A549 (cell line): ENCODE results near the gene PTPRK.

Experiments used
- CBX8 ChIP-seq: fragments of 200-600 bp; sonication (generic); IDR thresholded peaks from 2 replicates; pipeline ENCODE4 v1.6.1; 2016
- EP300 ChIP-seq, 2 experiments: fragments of >200 bp; sonication (Bioruptor Twin); formaldehyde crosslinking; IDR thresholded peaks; 2 replicates in 1 of 2; 3 replicates in 1 of 2; pipeline ENCODE4 v1.6.1; 2016 to 2017
- FOSL2 ChIP-seq, 2 experiments: fragments of 450-650 bp in 1 of 2; fragments of >200 bp in 1 of 2; sonication (Bioruptor Twin) in 1 of 2; formaldehyde crosslinking; IDR thresholded peaks; 2 replicates each; pipeline versions ENCODE4 v1.5.0 to v1.6.1; 2016 to 2020; ENCODE audit warnings: mild to moderate bottlenecking in 1 of 2, moderate library complexity in 1 of 2
- HOXB5 ChIP-seq: fragments of 250-450 bp; sonication (Bioruptor Pico); IDR thresholded peaks from 2 replicates; pipeline ENCODE4 v1.5.0; 2020; ENCODE audit warnings: mild to moderate bottlenecking, moderate library complexity
- JUN ChIP-seq, 2 experiments: fragments of >200 bp; sonication (Bioruptor Twin); formaldehyde crosslinking; IDR thresholded peaks; 2 replicates in 1 of 2; 3 replicates in 1 of 2; pipeline ENCODE4 v1.6.1; 2016 to 2017
- MAFK ChIP-seq: fragments of 450-650 bp; IDR thresholded peaks from 2 replicates; pipeline ENCODE4 v1.6.1; 2014; ENCODE audit not compliant: partially characterized antibody
- MAZ ChIP-seq: fragments of 150-350 bp; IDR thresholded peaks from 2 replicates; pipeline ENCODE4 v1.6.1; 2014; ENCODE audit warnings: antibody characterized with exemption, low read depth, low read length, borderline replicate concordance
- NR3C1 ChIP-seq: fragments of >200 bp; sonication (Bioruptor Twin); formaldehyde crosslinking; IDR thresholded peaks from 3 replicates; pipeline ENCODE4 v1.6.1; 2017
- POLR2A ChIP-seq: IDR thresholded peaks from 2 replicates; pipeline ENCODE4 v1.6.1; 2012; ENCODE audit warnings: mild to moderate bottlenecking, low read length
- POLR2AphosphoS2 ChIP-seq: conservative IDR thresholded peaks from 2 replicates; pipeline ENCODE4 v1.6.1; 2012; ENCODE audit warnings: low read length, improper control_type of control experiment, inconsistent platforms
- RARB ChIP-seq: fragments of 250-450 bp; sonication (Bioruptor Pico); IDR thresholded peaks from 2 replicates; pipeline ENCODE4 v1.8.0; 2021; ENCODE audit warnings: mild to moderate bottlenecking, moderate library complexity
- SMC3 ChIP-seq: fragments of >200 bp; sonication (Bioruptor Twin); formaldehyde crosslinking; IDR thresholded peaks from 3 replicates; pipeline ENCODE4 v1.6.1; 2018; ENCODE audit warnings: inconsistent platforms
- TF ChIP-seq, protein P1 (sequence below): fragments of >200 bp; sonication (Bioruptor Twin); formaldehyde crosslinking; IDR thresholded peaks from 3 replicates; pipeline ENCODE4 v1.5.1; 2016
- TF ChIP-seq, protein P2 (sequence below): IDR thresholded peaks from 2 replicates; pipeline ENCODE4 v1.6.1; 2012

DNA sequence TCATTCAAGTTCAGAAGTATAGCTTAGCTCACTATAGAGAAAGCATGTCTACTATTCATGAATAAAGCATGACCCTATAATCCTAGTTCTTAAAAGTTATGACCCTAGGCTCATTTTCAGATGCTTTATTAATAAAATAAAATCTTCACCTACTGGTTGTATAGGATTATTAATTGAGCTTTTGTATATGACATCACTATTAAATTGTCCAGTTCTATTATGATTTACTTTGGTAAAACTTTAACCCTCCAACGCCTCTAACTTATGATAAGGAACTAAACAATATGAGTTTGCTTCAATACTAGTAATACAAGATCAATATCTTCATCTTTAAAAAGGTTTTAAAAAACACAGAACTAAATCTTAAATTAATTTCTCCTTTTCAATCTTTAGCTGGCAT lies 356.1 kb downstream of the PTPRK start:
- TF ChIP-seq, protein P1, sequence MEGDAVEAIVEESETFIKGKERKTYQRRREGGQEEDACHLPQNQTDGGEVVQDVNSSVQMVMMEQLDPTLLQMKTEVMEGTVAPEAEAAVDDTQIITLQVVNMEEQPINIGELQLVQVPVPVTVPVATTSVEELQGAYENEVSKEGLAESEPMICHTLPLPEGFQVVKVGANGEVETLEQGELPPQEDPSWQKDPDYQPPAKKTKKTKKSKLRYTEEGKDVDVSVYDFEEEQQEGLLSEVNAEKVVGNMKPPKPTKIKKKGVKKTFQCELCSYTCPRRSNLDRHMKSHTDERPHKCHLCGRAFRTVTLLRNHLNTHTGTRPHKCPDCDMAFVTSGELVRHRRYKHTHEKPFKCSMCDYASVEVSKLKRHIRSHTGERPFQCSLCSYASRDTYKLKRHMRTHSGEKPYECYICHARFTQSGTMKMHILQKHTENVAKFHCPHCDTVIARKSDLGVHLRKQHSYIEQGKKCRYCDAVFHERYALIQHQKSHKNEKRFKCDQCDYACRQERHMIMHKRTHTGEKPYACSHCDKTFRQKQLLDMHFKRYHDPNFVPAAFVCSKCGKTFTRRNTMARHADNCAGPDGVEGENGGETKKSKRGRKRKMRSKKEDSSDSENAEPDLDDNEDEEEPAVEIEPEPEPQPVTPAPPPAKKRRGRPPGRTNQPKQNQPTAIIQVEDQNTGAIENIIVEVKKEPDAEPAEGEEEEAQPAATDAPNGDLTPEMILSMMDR = no peak
- TF ChIP-seq HOXB5 (CRISPR knock-in tag) (no peak), FOSL2 (IDR thresholded peaks at IDR 0.05) (no peak), FOSL2 (CRISPR knock-in tag; IDR thresholded peaks at IDR 0.05) (no peak), POLR2A (no peak), MAZ (no peak), NR3C1 (no peak), JUN (IDR thresholded peaks at IDR 0.05) (no peak), POLR2AphosphoS2 (no peak), MAFK (no peak), SMC3 (no peak), CBX8 (no peak), EP300 (IDR thresholded peaks at IDR 0.05) (no peak), RARB (no peak)
- TF ChIP-seq, protein P2, sequence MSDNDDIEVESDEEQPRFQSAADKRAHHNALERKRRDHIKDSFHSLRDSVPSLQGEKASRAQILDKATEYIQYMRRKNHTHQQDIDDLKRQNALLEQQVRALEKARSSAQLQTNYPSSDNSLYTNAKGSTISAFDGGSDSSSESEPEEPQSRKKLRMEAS = no peak
